HG02763 (cell line): ENCODE measurements around the gene APC2.

Source experiments
- ATAC-seq: cut with Tn5 transposase; IDR thresholded peaks from one replicate; pipeline ENCODE4 v1.9.1; 2021; ENCODE audit warnings: mild to moderate bottlenecking, moderate library complexity; ENCODE audit not compliant: unreplicated experiment

Gene APC2

GRCh38 chr19:1449467-1450442, at the start of gene APC2:
Gene APC2 (plus strand): TSS chr19:1450121. CDS start chr19:1453002, 2,881 bp downstream.
- ATAC-seq: no peak

- ATAC-seq: no peak
Observed at GRCh38 chr19:1400281-1401137, 49.4 kb upstream of the APC2 start.

GRCh38 chr19:1401138-1401888, 48.6 kb upstream of the APC2 start, which contains the start of gene GAMT:
Gene GAMT (minus strand): TSS chr19:1401542. CDS start chr19:1401476, 66 bp downstream.
- ATAC-seq: no peak

- ATAC-seq: no peak
Observed at GRCh38 chr19:1401889-1402217, 48.1 kb upstream of the APC2 start.

GRCh38 chr19:1402411-1403070, 47.4 kb upstream of the APC2 start:
- no peak for ATAC-seq

GRCh38 chr19:1406774-1407527, 43.0 kb upstream of the APC2 start:
- ATAC-seq: peak; percentile 80

- ATAC-seq: peak; percentile 20
Observed at GRCh38 chr19:1407528-1408299, 42.2 kb upstream of the APC2 start, which contains the start of gene DAZAP1. Gene DAZAP1 (plus strand): TSS chr19:1407586. CDS start chr19:1407774, 188 bp downstream.

GRCh38 chr19:1408300-1409203, 41.4 kb upstream of the APC2 start:
- no peak for ATAC-seq

- no peak for ATAC-seq
Observed at GRCh38 chr19:1409204-1410005, 40.5 kb upstream of the APC2 start.

GRCh38 chr19:1410136-1410786, 39.7 kb upstream of the APC2 start:
- no peak for ATAC-seq

- ATAC-seq: no peak
Observed at GRCh38 chr19:1410789-1411188, 39.1 kb upstream of the APC2 start.

GRCh38 chr19:1411255-1412191, 38.4 kb upstream of the APC2 start:
- no peak for ATAC-seq

- no peak for ATAC-seq
Observed at GRCh38 chr19:1412323-1412923, 37.5 kb upstream of the APC2 start.

- ATAC-seq: no peak
Observed at GRCh38 chr19:1412995-1413800, 36.7 kb upstream of the APC2 start.
